HL-60/S4 treated with retinoic acid at 250 ng/mL for 4 days and 3 days (cell line): Measurements from ENCODE around the gene CAPNS1.
"Not testable (repeated sequence)": the region's sequence is repeated elsewhere in the genome, so short reads cannot be mapped to it uniquely, and the experiment has no call there.

ENCODE experiments used
- in situ Hi-C: fragments of 300-500 bp; cut with MboI; formaldehyde crosslinking; loops from 2 replicates; pipeline ENCODE4 v1.7.0; 2022; ENCODE audit warnings: low sequenced_read_pairs

Gene CAPNS1

DNA sequence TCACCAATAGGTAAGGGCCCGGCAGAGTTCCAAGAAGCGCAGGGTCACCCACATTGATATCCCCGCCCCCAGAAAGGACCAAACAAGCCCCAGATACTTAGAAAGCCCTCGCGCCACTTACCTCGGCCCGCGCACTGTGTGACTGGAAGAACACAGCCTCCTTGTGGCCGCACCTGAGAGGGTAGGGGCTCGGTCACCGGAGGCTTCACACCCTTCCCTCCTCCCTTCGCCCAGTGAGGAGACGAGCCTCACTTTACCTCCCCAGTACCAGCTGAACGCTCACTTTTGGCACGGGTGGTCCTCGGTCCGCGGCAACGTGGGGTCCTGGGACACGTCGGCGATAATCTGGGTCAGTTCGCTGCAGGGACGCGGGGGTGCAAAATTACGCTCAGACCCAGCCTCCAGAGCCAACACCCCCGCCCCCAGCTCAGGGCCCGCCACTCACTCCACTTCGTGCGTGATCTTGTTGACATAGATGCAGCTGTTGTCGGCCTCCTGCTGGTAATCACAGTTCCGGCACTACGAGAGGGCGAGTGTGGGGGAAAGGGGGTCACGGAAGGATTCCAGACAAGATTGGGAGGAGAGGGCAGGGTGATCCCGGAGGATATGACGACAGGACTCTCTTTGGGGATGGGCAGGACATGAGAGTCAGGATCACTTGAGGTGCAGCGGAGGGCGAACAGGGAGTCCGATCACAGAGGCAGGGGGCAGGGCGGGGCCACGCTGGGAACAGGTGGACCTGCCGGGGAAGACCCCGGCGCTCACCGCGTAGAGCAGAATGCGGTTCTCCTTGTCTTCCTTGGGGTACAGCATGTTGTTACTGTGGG, 25.8 kb upstream of the CAPNS1 start:
- in situ Hi-C loops = no loop called here

- in situ Hi-C loops = no loop called here
Measured at GRCh38 chr19:36114721-36115452, 25.0 kb upstream of the CAPNS1 start, which contains the start of gene POLR2I. Gene POLR2I (minus strand): TSS chr19:36114875. CDS start chr19:36114856, 19 bp downstream.

- in situ Hi-C loops = no loop called here
Measured at GRCh38 chr19:36115453-36116343, 24.2 kb upstream of the CAPNS1 start, which contains the start of gene TBCB. Gene TBCB (plus strand): TSS chr19:36115468. CDS start chr19:36115561, 93 bp downstream.

DNA sequence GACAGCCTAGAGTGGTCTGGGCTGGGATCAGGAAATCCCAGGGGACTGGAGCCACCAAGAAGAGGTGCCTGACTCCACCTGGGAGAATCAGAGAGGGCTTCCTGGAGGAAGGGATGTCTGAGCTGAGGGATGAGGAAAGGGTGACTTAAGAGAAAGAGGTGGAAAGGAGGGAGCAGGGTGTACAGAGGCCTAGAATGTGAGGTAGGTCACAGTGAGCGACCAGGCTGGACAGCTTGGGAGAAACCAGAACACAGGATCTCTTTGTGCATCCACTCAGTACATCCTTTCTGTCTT, 23.6 kb upstream of the CAPNS1 start:
- in situ Hi-C loops = no loop called here

GRCh38 chr19:36120092-36120983, 19.5 kb upstream of the CAPNS1 start:
- in situ Hi-C loops = no loop called here

DNA sequence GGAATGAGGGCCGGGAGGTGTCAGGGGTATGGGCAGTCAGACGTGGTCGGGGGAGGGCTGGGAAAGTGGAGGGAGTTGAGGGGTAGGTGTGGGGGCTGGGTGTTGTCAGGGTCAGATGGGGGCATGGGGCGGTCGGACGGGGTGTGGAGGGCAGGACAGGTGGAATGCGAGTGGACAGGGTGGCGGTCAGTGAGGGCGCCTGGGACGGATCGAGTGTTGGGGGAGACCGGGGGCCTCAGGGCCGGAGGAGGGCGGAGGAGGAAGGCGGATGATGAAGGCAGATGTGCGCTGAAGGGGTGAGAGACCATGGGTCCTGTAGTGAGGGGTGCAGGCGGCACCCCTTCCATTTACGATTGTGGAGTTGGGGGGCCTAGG, 18.9 kb upstream of the CAPNS1 start:
- in situ Hi-C loops = no loop called here

DNA sequence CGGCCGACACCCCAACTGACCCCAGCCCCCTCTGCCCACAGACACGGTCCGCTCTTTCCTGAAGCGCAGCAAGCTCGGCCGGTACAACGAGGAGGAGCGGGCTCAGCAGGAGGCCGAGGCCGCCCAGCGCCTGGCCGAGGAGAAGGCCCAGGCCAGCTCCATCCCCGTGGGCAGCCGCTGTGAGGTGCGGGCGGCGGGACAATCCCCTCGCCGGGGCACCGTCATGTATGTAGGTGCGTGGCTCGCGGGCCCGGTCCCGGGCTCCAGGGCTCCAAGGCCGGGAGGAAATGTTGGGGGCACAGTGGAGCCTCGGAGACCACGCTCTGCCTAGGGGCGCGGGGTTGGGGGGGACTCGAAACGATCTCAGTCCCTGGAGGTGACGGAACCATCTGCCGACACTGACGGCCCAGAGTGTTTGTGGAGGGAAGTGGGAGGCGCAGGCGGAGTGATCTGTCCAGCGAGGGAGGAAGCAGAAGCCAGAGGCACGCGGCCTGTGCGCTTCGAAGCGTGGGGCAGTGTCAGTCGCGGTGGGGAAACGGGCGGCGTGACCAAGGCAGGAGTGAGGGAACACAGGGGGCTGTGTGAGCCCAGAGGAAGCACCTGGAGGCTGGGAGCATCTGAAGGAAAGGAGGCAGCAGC, 18.3 kb upstream of the CAPNS1 start:
- in situ Hi-C loops = no loop called here

GRCh38 chr19:36125557-36125956, 14.3 kb upstream of the CAPNS1 start:
- in situ Hi-C loops = no loop called here

DNA sequence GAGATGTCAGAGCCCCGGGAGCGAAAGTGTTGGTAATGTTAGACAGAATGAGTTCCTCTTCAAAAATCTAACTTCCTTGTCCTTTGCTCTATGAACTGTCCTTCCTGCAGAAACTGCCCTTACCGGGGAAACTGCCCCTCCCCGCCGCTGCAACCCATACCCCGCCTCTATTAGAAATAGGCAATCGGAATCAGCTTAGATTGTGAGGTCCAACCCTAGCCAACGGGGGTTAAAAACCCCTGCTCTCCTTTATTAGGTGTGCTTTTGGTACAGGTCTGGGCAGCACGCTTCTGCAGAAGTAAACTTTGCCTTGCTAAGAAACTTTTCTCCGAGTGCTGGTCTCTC, 11.5 kb upstream of the CAPNS1 start:
- in situ Hi-C loops = no loop called here

- in situ Hi-C loops = not testable (repeated sequence)
Measured at GRCh38 chr19:36131221-36131620, 8.6 kb upstream of the CAPNS1 start.

DNA sequence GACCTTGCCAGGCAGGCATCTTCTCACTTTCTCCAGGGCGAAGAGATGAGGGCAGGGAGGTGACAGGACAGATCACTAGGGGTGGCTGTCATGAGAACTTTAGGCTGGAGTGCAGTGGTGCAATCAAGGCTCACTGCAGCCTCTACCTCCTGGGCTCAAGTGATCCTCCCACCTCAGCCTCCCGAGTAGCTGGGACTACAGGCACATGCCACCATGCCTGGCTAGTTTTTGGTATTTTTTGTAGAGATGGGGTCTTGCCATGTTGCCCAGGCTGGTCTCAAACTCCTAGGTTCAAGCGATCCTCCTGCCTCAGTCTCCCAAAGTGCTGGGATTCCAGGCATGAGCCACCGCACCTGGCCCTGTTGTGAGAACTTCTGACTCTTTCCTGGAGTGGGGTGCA, 5.0 kb upstream of the CAPNS1 start:
- in situ Hi-C loops = not testable (repeated sequence)

GRCh38 chr19:36136964-36137686, 2.7 kb upstream of the CAPNS1 start:
- in situ Hi-C loops = no loop called here

DNA sequence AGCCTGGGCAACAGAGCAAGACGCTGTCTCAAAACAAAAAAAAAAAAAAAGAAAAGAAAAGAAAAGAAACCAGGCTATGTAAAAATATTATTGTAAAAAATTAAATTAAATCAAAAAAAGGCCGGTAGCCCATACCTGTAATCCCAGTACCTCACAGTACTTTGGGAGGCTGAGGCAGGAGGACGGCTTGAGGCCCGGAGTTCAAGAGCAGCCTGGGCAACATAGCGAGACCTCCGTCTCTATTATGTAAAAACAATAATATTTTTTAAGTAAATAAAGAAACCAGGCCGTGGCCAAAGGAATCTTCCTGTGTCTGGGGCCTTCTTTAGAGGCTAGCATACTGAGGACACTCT, 770 bp upstream of the CAPNS1 start:
- in situ Hi-C loops = no loop called here

DNA sequence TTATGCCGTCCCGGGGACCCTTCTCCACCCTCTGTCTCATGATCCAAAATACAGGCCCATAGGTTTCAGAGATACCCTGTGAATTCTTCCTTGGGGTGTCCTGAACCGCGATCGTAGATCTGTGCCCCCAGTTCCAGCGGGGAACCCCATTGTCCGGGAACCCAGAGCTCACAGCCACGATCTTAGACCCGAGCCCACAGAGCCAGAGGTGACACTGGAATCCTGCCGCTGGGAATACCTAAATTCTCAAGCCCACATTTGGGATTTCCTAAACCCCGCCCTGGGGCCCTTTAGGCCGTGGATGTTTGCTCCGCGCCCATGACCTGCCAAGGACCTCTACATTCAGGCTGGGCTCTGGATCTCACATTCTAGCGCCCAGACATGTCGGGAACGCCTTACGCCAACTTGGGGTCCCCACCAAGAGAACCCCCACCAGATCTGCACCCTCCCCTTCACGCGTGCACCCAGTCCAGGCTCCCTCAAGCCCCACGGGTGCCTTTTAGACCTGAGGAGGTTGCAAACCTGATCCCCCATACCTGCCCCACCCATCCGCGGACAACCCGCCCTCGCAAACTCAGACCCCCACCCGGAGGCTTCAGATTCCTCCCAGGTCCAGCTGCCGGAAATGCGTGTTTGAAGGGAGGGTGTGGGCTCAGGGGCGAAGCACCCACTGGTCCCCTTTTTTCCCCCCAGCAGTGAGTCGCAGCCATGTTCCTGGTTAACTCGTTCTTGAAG, 605 bp downstream of the CAPNS1 start:
- in situ Hi-C loops = no loop called here

DNA sequence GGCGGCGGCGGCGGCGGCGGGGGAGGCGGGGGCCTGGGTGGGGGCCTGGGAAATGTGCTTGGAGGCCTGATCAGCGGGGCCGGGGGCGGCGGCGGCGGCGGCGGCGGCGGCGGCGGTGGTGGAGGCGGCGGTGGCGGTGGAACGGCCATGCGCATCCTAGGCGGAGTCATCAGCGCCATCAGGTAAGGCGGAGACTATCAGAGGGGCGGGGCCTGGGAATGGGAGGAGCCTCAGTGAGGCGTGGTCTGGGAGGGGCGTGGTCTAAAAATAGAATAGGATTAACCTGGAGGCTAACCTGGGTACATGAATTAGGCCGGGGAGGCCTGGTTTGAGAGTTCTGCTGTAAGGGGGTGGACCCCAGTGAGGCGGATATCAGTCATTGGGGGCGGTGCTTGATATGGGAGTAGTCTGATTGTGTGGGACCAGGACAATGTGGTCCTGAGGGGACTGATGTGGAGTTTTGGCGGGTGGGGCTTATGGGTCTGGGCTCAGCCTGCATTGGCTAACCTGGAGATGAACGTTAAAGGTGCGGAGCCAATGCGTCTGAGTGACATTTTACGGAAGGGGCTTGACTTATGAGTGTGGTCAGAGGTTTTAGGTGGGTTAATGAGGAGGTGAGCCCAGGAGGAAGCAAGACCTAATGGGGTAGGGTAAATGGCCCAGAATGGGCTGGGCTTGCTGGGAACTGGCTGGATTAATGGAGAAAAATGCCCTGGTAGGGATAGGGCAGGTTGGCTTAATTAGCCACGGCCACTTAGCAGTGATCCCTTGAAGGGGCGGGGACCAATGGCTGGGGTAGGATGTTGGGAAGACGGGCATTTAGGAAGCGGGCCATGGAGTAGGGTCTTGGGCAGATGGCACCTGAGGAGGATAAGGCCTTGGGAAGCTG, 1.4 kb downstream of the CAPNS1 start:
- in situ Hi-C loops = no loop called here

GRCh38 chr19:36142046-36142445, 2.2 kb downstream of the CAPNS1 start:
- in situ Hi-C loops = no loop called here

GRCh38 chr19:36142496-36142895, 2.6 kb downstream of the CAPNS1 start:
- in situ Hi-C loops = no loop called here

DNA sequence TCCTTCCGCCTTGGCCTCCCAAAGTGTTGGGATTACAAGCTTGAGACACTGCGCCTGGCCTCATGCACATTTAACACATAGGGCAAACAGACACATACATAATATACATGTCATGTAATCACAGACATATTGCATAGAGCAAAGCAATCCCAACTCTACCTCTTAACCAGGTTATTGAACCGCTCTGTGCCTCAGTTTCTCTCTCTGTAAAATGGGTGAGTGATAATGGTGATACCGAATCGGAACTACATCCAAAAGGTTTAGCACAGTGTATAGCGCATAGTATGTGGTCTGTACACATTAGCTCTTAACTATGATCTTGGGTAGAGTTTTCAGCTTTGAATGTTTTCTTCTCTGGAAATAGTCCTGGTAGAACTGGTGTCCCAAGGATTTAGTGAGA, 4.8 kb downstream of the CAPNS1 start:
- in situ Hi-C loops = no loop called here
